Ishikawa (cell line): ENCODE measurements around the gene FAM163A.

Experiments
- CEBPB ChIP-seq: IDR thresholded peaks from 2 replicates; pipeline ENCODE4 v1.6.1; 2012
- CREB1 ChIP-seq: IDR thresholded peaks from 2 replicates; pipeline ENCODE4 v1.6.1; 2012; ENCODE audit warnings: low read depth
- EP300 ChIP-seq: IDR thresholded peaks from 2 replicates; pipeline ENCODE4 v1.6.1; 2012; ENCODE audit warnings: borderline replicate concordance
- FOXM1 ChIP-seq: IDR thresholded peaks from 2 replicates; pipeline ENCODE4 v1.6.1; 2012; ENCODE audit warnings: low read depth, borderline replicate concordance
- MAX ChIP-seq: IDR thresholded peaks from 2 replicates; pipeline ENCODE4 v1.6.1; 2012
- NFIC ChIP-seq: IDR thresholded peaks from 2 replicates; pipeline ENCODE4 v1.6.1; 2012
- RAD21 ChIP-seq: IDR thresholded peaks from 2 replicates; pipeline ENCODE4 v1.6.1; 2012; ENCODE audit warnings: low read depth
- TAF1 ChIP-seq: IDR thresholded peaks from 2 replicates; pipeline ENCODE4 v1.6.1; 2012; ENCODE audit warnings: low read depth, mild to moderate bottlenecking
- TCF12 ChIP-seq: IDR thresholded peaks from 2 replicates; pipeline ENCODE4 v1.6.1; 2012; ENCODE audit warnings: low read depth
- TEAD4 ChIP-seq: IDR thresholded peaks from 2 replicates; pipeline ENCODE4 v1.6.1; 2012
- USF1 ChIP-seq: IDR thresholded peaks from 2 replicates; pipeline ENCODE4 v1.6.1; 2012
- YY1 ChIP-seq: IDR thresholded peaks from 2 replicates; pipeline ENCODE4 v1.6.1; 2012; ENCODE audit warnings: low read depth
- TF ChIP-seq, protein P1 (sequence below): IDR thresholded peaks from 2 replicates; pipeline ENCODE4 v1.6.1; 2012; ENCODE audit warnings: low read depth, mild to moderate bottlenecking

DNA sequence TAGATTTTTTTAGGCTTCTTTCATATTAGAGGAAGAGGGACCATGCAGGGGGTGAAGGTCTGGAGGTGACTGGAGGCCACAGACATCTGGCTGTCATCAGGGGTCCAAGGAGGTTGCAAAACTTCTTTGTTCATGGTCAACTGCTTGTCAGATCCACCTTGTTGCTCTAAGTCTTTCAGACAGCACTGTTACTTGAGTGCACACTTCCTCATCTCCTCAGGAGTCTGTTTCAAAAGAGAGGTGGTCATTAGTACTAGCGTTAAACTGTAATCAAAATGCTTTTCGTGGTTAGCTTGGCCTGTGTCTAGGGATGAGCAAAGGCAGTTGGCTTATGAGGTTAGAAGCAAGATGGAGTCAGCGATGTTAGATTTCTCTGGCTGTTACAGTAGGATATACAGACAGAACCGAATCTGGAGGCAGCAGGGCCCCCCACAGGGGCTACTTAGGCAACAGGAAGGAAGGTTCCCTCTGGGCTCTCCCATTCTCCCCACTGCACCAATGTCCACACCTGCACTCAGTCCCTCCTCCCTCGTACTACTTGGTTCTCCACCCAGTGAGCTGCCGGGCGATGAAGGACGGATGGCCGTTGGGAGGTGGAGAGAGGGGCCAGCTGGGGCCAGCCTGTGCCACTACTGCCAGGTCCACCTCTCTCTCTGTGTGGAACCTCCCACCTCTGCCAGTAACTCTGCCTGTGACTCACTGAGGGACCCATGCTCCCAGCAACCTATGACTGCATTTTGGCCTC is 77.3 kb downstream of the FAM163A start:
- TF ChIP-seq MAX (no peak), FOXM1 (no peak), TCF12 (no peak), CREB1 (no peak), USF1 (no peak), TEAD4 (no peak), RAD21 (no peak), EP300 (no peak), CEBPB (no peak), NFIC (no peak), YY1 (no peak), TAF1 (no peak)
- TF ChIP-seq, protein P1, sequence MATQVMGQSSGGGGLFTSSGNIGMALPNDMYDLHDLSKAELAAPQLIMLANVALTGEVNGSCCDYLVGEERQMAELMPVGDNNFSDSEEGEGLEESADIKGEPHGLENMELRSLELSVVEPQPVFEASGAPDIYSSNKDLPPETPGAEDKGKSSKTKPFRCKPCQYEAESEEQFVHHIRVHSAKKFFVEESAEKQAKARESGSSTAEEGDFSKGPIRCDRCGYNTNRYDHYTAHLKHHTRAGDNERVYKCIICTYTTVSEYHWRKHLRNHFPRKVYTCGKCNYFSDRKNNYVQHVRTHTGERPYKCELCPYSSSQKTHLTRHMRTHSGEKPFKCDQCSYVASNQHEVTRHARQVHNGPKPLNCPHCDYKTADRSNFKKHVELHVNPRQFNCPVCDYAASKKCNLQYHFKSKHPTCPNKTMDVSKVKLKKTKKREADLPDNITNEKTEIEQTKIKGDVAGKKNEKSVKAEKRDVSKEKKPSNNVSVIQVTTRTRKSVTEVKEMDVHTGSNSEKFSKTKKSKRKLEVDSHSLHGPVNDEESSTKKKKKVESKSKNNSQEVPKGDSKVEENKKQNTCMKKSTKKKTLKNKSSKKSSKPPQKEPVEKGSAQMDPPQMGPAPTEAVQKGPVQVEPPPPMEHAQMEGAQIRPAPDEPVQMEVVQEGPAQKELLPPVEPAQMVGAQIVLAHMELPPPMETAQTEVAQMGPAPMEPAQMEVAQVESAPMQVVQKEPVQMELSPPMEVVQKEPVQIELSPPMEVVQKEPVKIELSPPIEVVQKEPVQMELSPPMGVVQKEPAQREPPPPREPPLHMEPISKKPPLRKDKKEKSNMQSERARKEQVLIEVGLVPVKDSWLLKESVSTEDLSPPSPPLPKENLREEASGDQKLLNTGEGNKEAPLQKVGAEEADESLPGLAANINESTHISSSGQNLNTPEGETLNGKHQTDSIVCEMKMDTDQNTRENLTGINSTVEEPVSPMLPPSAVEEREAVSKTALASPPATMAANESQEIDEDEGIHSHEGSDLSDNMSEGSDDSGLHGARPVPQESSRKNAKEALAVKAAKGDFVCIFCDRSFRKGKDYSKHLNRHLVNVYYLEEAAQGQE = no peak
